ENCODE data around the gene LRRC55. TPM values are rescaled to one million over a fixed set of nuclear protein-coding genes. Genes with fewer than 3 reads are reported as not detected.

The LRRC55 gene
- total RNA-seq, 1 experiment from 2014 or later = not detected

DNA sequence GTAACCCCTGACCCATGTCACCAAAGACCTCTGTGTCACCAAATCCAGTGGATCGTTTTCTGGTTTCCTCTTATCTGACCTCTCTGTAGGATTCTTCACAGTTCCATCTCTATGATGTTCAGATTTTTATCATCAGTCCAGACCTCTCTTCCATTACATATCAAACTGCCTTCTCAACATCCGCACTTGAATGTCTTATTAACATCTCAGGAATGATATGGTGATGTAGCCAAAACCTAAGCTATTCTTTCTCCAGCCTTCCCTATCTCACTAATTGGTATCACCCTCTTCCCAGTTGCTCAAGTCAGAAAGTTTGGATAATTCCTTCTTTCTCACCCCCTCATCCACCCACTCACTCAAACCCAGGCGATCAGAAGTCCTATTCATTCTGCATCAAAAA, 41.8 kb downstream of the LRRC55 start:
- Histone ChIP-seq H3K4me1 (ENCODE audit: control insufficient read depth in 1 of 2, insufficient read depth in 2 of 2, low read length in 2 of 2) (peaks cover 0 to 7% of the 10 kb centered on the region in 2 experiments; a peak in 1 of 4 replicates), H3K9ac (ENCODE audit: low read length) (no peak overlapping the region), H2AFZ (ENCODE audit: low read depth, low read length, poor library complexity, severe bottlenecking) (no peak overlapping the region), H3K4me3 (replicated peaks in 1 of 2; ENCODE audit: low read depth in 1 of 2, low read length in 2 of 2) (no peak overlapping the region), H3K9me3 (ENCODE audit: control insufficient read depth in 1 of 2, insufficient read depth in 1 of 2, low read depth in 1 of 2, low read length in 2 of 2) (no peaks in the 10 kb centered on the region), H3K79me2 (ENCODE audit: insufficient read depth, low read length) (no peaks in the 10 kb centered on the region), H3K27me3 (ENCODE audit: insufficient read depth, low read length) (peaks cover 9% of the 10 kb centered on the region; the same call in 1 of the 2 replicates), H4K20me1 (ENCODE audit: insufficient read depth) (no peaks in the 10 kb centered on the region), H3K36me3 (ENCODE audit: control insufficient read depth in 1 of 2, insufficient read depth in 2 of 2, low read length in 2 of 2) (no peaks in the 10 kb centered on the region), H3K27ac (ENCODE audit: low read depth, low read length) (no peak overlapping the region), H3K4me2 (ENCODE audit: low read length) (no peak overlapping the region), H3K9me2 (ENCODE audit: insufficient read depth) (no peaks in the 10 kb centered on the region)
- ChIA-PET RAD21 (ENCODE audit: low non-redundant PET in 1 of 2, low total read pairs in 2 of 2, uncharacterized antibody in 2 of 2, unreplicated experiment in 2 of 2) (no interaction called here), POLR2A (no interaction called here), CTCF (no interaction called here)
- TF ChIP-seq ELF1 (IDR thresholded peaks at IDR 0.05; ENCODE audit: borderline replicate concordance, low read depth) (no peak), MAX (IDR thresholded peaks at IDR 0.05) (no peak), SRF (IDR thresholded peaks at IDR 0.05; ENCODE audit: low read depth) (no peak), ZNF274 (IDR thresholded peaks at IDR 0.05; ENCODE audit: low read depth, low read length) (no peak), REST (IDR thresholded peaks at IDR 0.05; ENCODE audit: low read depth) (no peak), POLR2A (IDR thresholded peaks at IDR 0.05; ENCODE audit: borderline replicate concordance, extremely low read depth, insufficient read depth, insufficient read length) (no peak), SIN3A (IDR thresholded peaks at IDR 0.05; ENCODE audit: low read depth) (no peak)
- intact Hi-C loops (cut with micrococcal nuclease) = no loop called here
- BruUV-seq (replicated peaks) = no TSS peak
- ATAC-seq = no peak
- no peak for DNase-seq (ENCODE audit: low read depth, low spot score)

- RAD21 ChIA-PET (ENCODE audit: low non-redundant PET in 1 of 2, low total read pairs in 2 of 2, uncharacterized antibody in 2 of 2, unreplicated experiment in 2 of 2) = no interaction called here
- Histone ChIP-seq H4K20me1 (ENCODE audit: insufficient read depth) (no peaks in the 10 kb centered on the region), H3K36me3 (ENCODE audit: control insufficient read depth in 1 of 2, insufficient read depth in 2 of 2, low read length in 2 of 2) (no peaks in the 10 kb centered on the region), H3K4me2 (ENCODE audit: low read length) (no peak overlapping the region), H3K9me3 (ENCODE audit: control insufficient read depth in 1 of 2, insufficient read depth in 1 of 2, low read depth in 1 of 2, low read length in 2 of 2) (no peaks in the 10 kb centered on the region), H3K79me2 (ENCODE audit: insufficient read depth, low read length) (no peaks in the 10 kb centered on the region), H3K9ac (ENCODE audit: low read length) (no peak overlapping the region), H3K27me3 (ENCODE audit: insufficient read depth, low read length) (peaks cover 12% of the 10 kb centered on the region), H3K27ac (ENCODE audit: low read depth, low read length) (no peak overlapping the region), H3K4me1 (ENCODE audit: control insufficient read depth in 1 of 2, insufficient read depth in 2 of 2, low read length in 2 of 2) (peaks cover 0 to 7% of the 10 kb centered on the region in 2 experiments; a peak in 1 of 4 replicates), H3K4me3 (replicated peaks in 1 of 2; ENCODE audit: low read depth in 1 of 2, low read length in 2 of 2) (no peak overlapping the region), H3K9me2 (ENCODE audit: insufficient read depth) (no peaks in the 10 kb centered on the region), H2AFZ (ENCODE audit: low read depth, low read length, poor library complexity, severe bottlenecking) (no peak overlapping the region)
- no peak for DNase-seq (ENCODE audit: low read depth, low spot score)
- ATAC-seq = no peak
- CTCF ChIA-PET = no interaction called here
- no TSS peak for BruUV-seq (replicated peaks)
- intact Hi-C loops (cut with micrococcal nuclease) = no loop called here
- POLR2A ChIA-PET = no interaction called here
- no peak for TF ChIP-seq SP1 (IDR thresholded peaks at IDR 0.05; ENCODE audit: low read depth)
- TF ChIP-seq ELF1 (IDR thresholded peaks at IDR 0.05; ENCODE audit: borderline replicate concordance, low read depth) = no peak
- no peak for TF ChIP-seq POLR2A (IDR thresholded peaks at IDR 0.05; ENCODE audit: borderline replicate concordance, extremely low read depth, insufficient read depth, insufficient read length)
- TF ChIP-seq EGR1 (IDR thresholded peaks at IDR 0.05; ENCODE audit: low read depth) = no peak
- TF ChIP-seq ZNF274 (IDR thresholded peaks at IDR 0.05; ENCODE audit: low read depth, low read length) = no peak
- no peak for TF ChIP-seq SRF (IDR thresholded peaks at IDR 0.05; ENCODE audit: low read depth)
- no peak for TF ChIP-seq YY1 (IDR thresholded peaks at IDR 0.05; ENCODE audit: extremely low read depth, insufficient replicate concordance, low read depth, low read length)
- no peak for TF ChIP-seq REST (IDR thresholded peaks at IDR 0.05; ENCODE audit: low read depth)
- TF ChIP-seq SIN3A (IDR thresholded peaks at IDR 0.05; ENCODE audit: low read depth) = no peak
- no peak for TF ChIP-seq POLR2AphosphoS5 (IDR thresholded peaks at IDR 0.05; ENCODE audit: low read depth, low read length)
- TF ChIP-seq EZH2phosphoT487 (IDR thresholded peaks at IDR 0.05; ENCODE audit: borderline replicate concordance) = no peak
- no peak for TF ChIP-seq RAD21 (IDR thresholded peaks at IDR 0.05; ENCODE audit: low read depth)
These were observed 42.4 kb downstream of the LRRC55 start for GRCh38 chr11:57224128-57224527.
